Measurements from ENCODE around the gene NTRK2.
A peak's percentile ranks its signal among the peaks of the same experiment; 100 is the strongest.

NTRK2 gene

GRCh38 chr9:84785792-84786547, 116.4 kb downstream of the NTRK2 start:
- DNase-seq: no peak

GRCh38 chr9:84788803-84789462, 119.4 kb downstream of the NTRK2 start:
- DNase-seq: no peak

- DNase-seq: no peak
Observed at GRCh38 chr9:84789463-84789830, 119.9 kb downstream of the NTRK2 start.

- DNase-seq: no peak
Observed at GRCh38 chr9:84791643-84792042, 122.1 kb downstream of the NTRK2 start.

- DNase-seq: no peak
Observed at GRCh38 chr9:84793251-84793650, 123.7 kb downstream of the NTRK2 start.

GRCh38 chr9:84794981-84795637, 125.6 kb downstream of the NTRK2 start:
- DNase-seq: no peak

GRCh38 chr9:84796404-84796803, 126.9 kb downstream of the NTRK2 start:
- DNase-seq: no peak

GRCh38 chr9:84799251-84799650, 129.7 kb downstream of the NTRK2 start:
- DNase-seq: no peak

- no peak for DNase-seq
Observed at GRCh38 chr9:84804951-84805694, 135.6 kb downstream of the NTRK2 start.

- DNase-seq: no peak
Observed at GRCh38 chr9:84807431-84807830, 137.9 kb downstream of the NTRK2 start.

GRCh38 chr9:84807870-84808390, 138.4 kb downstream of the NTRK2 start:
- DNase-seq: no peak

GRCh38 chr9:84808416-84808815, 138.9 kb downstream of the NTRK2 start:
- no peak for DNase-seq

GRCh38 chr9:84811072-84811750, 141.7 kb downstream of the NTRK2 start:
- DNase-seq: no peak

- DNase-seq: no peak
Observed at GRCh38 chr9:84811751-84812074, 142.2 kb downstream of the NTRK2 start.

GRCh38 chr9:84812355-84812754, 142.8 kb downstream of the NTRK2 start:
- no peak for DNase-seq

- DNase-seq: no peak
Observed at GRCh38 chr9:84812847-84813246, 143.3 kb downstream of the NTRK2 start.

GRCh38 chr9:84815554-84815953, 146.0 kb downstream of the NTRK2 start:
- DNase-seq: no peak

- DNase-seq: no peak
Observed at GRCh38 chr9:84817038-84817437, 147.5 kb downstream of the NTRK2 start.

GRCh38 chr9:84818791-84819190, 149.3 kb downstream of the NTRK2 start:
- no peak for DNase-seq

- DNase-seq: peak; percentile 11
Observed at GRCh38 chr9:84819491-84819991, 150.0 kb downstream of the NTRK2 start.

GRCh38 chr9:84821431-84821830, 151.9 kb downstream of the NTRK2 start:
- no peak for DNase-seq

GRCh38 chr9:84822589-84823233, 153.2 kb downstream of the NTRK2 start:
- no peak for DNase-seq
